NB4 (cell line): ENCODE measurements around the gene AZGP1.

Experiments
- POLR2A ChIP-seq: IDR thresholded peaks from 2 replicates; pipeline ENCODE4 v1.6.1; 2011; ENCODE audit warnings: mild to moderate bottlenecking; ENCODE audit not compliant: insufficient read length; ENCODE audit errors: extremely low read depth
- TF ChIP-seq, protein P1 (sequence below): IDR thresholded peaks from one replicate; pipeline ENCODE4 v1.5.1; 2012; ENCODE audit warnings: low read depth, low read length
- TF ChIP-seq, protein P2 (sequence below): IDR thresholded peaks from 2 replicates; pipeline ENCODE4 v1.6.1; 2011; ENCODE audit warnings: low read depth, low read length

DNA sequence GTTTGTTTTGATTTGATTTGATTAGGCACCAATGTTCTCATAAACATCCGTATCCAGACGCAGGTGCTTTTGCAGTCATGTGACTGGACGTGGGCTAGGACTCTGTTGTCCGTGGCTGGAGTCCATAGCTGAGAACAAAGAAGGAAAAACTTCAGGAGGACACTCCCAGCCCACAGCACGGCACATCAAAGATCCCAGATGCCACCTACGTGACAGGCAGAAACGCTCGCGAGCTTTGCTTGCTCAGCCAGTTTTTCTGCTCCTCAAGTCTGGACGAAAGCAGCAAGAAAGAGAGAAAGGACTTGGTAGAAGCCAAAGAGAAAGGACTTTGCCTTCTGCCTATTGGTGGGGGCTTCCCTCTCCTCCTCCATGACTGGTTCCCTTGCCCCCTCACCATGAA lies 32.7 kb upstream of the AZGP1 start:
- TF ChIP-seq, protein P1, sequence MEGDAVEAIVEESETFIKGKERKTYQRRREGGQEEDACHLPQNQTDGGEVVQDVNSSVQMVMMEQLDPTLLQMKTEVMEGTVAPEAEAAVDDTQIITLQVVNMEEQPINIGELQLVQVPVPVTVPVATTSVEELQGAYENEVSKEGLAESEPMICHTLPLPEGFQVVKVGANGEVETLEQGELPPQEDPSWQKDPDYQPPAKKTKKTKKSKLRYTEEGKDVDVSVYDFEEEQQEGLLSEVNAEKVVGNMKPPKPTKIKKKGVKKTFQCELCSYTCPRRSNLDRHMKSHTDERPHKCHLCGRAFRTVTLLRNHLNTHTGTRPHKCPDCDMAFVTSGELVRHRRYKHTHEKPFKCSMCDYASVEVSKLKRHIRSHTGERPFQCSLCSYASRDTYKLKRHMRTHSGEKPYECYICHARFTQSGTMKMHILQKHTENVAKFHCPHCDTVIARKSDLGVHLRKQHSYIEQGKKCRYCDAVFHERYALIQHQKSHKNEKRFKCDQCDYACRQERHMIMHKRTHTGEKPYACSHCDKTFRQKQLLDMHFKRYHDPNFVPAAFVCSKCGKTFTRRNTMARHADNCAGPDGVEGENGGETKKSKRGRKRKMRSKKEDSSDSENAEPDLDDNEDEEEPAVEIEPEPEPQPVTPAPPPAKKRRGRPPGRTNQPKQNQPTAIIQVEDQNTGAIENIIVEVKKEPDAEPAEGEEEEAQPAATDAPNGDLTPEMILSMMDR: no peak
- no peak for TF ChIP-seq POLR2A
- TF ChIP-seq, protein P2, sequence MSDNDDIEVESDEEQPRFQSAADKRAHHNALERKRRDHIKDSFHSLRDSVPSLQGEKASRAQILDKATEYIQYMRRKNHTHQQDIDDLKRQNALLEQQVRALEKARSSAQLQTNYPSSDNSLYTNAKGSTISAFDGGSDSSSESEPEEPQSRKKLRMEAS: no peak
